ENCODE data around the gene FOXP3.

FOXP3 gene

DNA sequence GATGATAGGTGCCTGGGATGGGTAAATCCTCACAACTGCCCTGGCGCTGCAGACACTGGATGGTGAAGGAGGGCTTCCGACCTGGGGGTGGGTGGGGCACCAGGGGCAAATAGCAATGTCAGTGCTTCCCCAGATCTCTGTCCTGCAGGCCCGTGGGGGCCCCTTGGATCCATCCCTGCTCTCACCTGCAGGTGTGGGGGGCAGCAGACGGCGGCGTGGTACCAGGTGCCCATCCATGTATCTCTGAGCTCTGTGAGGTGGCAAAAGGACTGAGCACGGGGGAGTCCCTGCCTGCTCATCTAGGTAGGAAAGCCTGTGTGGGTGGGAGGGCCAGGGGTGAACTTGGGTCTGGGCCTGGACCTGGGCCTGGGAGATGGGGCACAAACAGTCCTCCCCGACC, 58.0 kb downstream of the FOXP3 start:
- Mint-ChIP-seq H3K27ac (no peak overlapping the region), H3K9me3 (no peaks in the 10 kb centered on the region), H3K4me1 (peaks cover 2% of the 10 kb centered on the region), H3K36me3 (ENCODE audit: low read depth) (no peaks in the 10 kb centered on the region), H3K4me3 (no peak overlapping the region), H3K27me3 (no peaks in the 10 kb centered on the region)
- no peak for DNase-seq
- ATAC-seq = no peak

- Mint-ChIP-seq H3K27ac (no peak overlapping the region), H3K36me3 (ENCODE audit: low read depth) (no peaks in the 10 kb centered on the region), H3K9me3 (no peaks in the 10 kb centered on the region), H3K4me3 (no peak overlapping the region), H3K27me3 (no peaks in the 10 kb centered on the region), H3K4me1 (peaks cover 6% of the 10 kb centered on the region)
- ATAC-seq (no peak), DNase-seq (no peak)
These were observed 59.1 kb downstream of the FOXP3 start for GRCh38 chrX:49205443-49205842.

DNA sequence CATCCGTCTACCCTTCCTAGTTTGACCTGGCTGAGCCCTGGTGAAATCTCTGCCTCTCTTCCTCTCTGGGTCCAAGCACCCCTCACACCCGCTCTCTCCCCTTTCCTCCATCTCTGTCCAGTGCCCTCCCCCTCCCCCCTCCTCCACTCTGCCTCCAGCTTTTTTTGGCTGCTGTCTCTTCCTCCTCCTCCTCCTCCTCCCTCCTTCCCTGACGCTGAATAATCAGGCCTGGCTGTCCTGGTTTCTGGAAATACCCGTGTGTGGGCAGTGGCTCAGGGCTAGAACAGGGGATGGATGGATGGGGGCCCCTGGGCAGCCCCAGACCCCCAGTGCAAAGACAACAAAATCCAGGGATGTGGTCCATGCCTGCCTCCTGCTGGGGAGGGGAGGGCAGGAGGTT, 59.8 kb downstream of the FOXP3 start:
- Mint-ChIP-seq H3K27ac (no peak overlapping the region), H3K4me3 (no peak overlapping the region), H3K27me3 (no peaks in the 10 kb centered on the region), H3K4me1 (peaks cover 6% of the 10 kb centered on the region), H3K9me3 (no peaks in the 10 kb centered on the region), H3K36me3 (ENCODE audit: low read depth) (no peaks in the 10 kb centered on the region)
- DNase-seq (no peak), ATAC-seq (no peak)

DNA sequence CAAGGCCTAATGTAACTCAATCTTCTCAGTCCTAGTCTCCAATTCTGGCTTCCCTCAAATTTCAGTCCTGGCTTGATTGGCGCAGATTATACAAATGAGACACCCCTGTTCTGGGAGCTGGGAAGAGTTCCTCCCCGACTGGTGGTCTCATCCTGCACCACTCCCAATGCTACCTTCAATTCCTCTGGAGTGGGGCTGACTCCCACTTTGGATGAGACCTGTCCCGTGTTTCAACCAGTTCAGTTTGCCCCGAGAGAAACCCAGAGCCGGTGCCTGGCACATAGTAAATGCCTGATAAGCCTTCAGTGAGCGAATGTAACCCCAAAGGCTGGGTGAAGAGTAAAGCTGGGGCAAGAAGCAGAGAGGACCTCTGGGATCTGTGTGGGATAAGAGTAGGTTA, 60.5 kb downstream of the FOXP3 start:
- H3K4me3 Mint-ChIP-seq = no peak overlapping the region

GRCh38 chrX:49203536-49203935, 61.0 kb downstream of the FOXP3 start:
- Mint-ChIP-seq H3K9me3 (no peaks in the 10 kb centered on the region), H3K27me3 (no peaks in the 10 kb centered on the region), H3K4me3 (no peak overlapping the region)

More for the DNA sequence above, 60.5 kb downstream of the FOXP3 start:
- H3K4me1 Mint-ChIP-seq = peaks cover 9% of the 10 kb centered on the region
- ATAC-seq = no peak
- no peaks in the 10 kb centered on the region for H3K9me3 Mint-ChIP-seq
- no peak overlapping the region for H3K27ac Mint-ChIP-seq
- H3K27me3 Mint-ChIP-seq = no peaks in the 10 kb centered on the region
- no peak for DNase-seq
- no peaks in the 10 kb centered on the region for H3K36me3 Mint-ChIP-seq (ENCODE audit: low read depth)

GRCh38 chrX:49202022-49202421, 62.5 kb downstream of the FOXP3 start:
- Mint-ChIP-seq H3K27ac (no peak overlapping the region), H3K9me3 (no peaks in the 10 kb centered on the region), H3K4me1 (peaks cover 20% of the 10 kb centered on the region), H3K27me3 (no peaks in the 10 kb centered on the region), H3K36me3 (ENCODE audit: low read depth) (no peaks in the 10 kb centered on the region), H3K4me3 (no peak overlapping the region)
- DNase-seq = no peak
- no peak for ATAC-seq

More at GRCh38 chrX:49203536-49203935, 61.0 kb downstream of the FOXP3 start:
- Mint-ChIP-seq H3K27ac (no peak overlapping the region), H3K4me1 (peaks cover 14% of the 10 kb centered on the region), H3K36me3 (ENCODE audit: low read depth) (no peaks in the 10 kb centered on the region)
- DNase-seq (no peak), ATAC-seq (no peak)
